Activated CD8-positive, alpha-beta T cell treated with anti-CD3 and anti-CD28 coated beads, Interleukin-2, amount 10 ng/mL, durations not matched to agents 7 days and 5 days (primary cell): ENCODE results near the gene SLC15A4. TPM values are rescaled to one million over a fixed set of nuclear protein-coding genes. Genes with fewer than 3 reads are reported as not detected.
"Not testable (repeated sequence)": the region's sequence is repeated elsewhere in the genome, so short reads cannot be mapped to it uniquely, and the experiment has no call there.

Experiments used
- ATAC-seq: fragments of 150-1000 bp; cut with Tn5 transposase; one replicate; pipeline ENCODE4 v1.10.0; 2021; ENCODE audit warnings: moderate library complexity
- CTCF ChIA-PET: fragments of 350-600 bp; sonication (Branson Sonifier 250); formaldehyde crosslinking; loops from one replicate; lab custom pipeline; 2021; ENCODE audit warnings: antibody characterized with exemption; lab: Charles Lee
- POLR2A ChIA-PET: fragments of 350-600 bp; sonication (Branson Sonifier 250); formaldehyde crosslinking; loops from one replicate; lab custom pipeline; 2021; ENCODE audit warnings: antibody characterized with exemption; lab: Charles Lee
- DNase-seq: peaks from one replicate; pipeline ENCODE4 v3.0.0-alpha.2; 2020
- H3K27ac Mint-ChIP-seq: one replicate; pipeline ENCODE4 v1.8.0; 2021; ENCODE audit warnings: mild to moderate bottlenecking, mixed read lengths
- H3K27me3 Mint-ChIP-seq: one replicate; pipeline ENCODE4 v1.8.0; 2021; ENCODE audit warnings: low read depth, mixed read lengths
- H3K36me3 Mint-ChIP-seq: one replicate; pipeline ENCODE4 v1.8.0; 2021; ENCODE audit warnings: low read depth, mixed read lengths
- H3K4me1 Mint-ChIP-seq: one replicate; pipeline ENCODE4 v1.8.0; 2021; ENCODE audit warnings: low read depth, mixed read lengths
- H3K4me3 Mint-ChIP-seq: one replicate; pipeline ENCODE4 v1.8.0; 2021; ENCODE audit warnings: mild to moderate bottlenecking, mixed read lengths
- H3K9me3 Mint-ChIP-seq: one replicate; pipeline ENCODE4 v1.8.0; 2022; ENCODE audit warnings: mixed read lengths; ENCODE audit not compliant: insufficient read depth
- total RNA-seq, 2 experiments: library from RNA; stranded (reverse); gene quantifications; one replicate each; pipeline ENCODE4 v1.2.3, GENCODE V29; 2021

The SLC15A4 gene
- total RNA-seq, 2 experiments from 2014 or later: 23.2 to 23.8 TPM

DNA sequence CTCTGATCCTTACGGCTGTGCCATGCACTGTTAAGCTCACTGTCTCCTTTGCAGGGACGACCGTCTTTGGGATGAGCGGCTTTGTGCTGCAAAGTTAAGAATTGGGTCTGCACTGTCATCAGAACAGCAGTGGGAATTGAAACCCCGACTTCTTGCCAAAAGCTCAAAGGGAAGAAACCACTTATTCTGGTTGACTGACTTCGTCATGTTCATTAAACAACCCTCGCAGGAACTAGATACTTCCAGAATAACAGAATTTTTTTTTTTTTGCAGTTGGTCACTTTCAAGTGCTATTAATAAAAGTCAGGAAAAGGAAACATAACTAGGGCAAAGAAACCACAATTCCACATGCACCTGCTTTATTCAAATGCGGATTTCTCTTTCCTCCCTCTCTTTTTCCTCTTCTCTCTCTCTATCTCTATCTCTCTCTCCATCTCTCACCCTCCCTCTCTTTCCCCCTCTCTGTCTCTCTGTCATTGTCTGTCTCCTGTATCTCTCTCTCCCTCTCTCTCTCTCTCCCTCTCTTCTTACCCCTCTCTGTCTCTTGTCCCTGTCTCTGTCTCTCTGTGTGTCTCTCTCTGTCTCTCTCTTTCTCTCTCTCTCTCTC, 17.2 kb upstream of the SLC15A4 start:
- DNase-seq: no peak
- no peak for ATAC-seq
- Mint-ChIP-seq H3K27me3 (peaks cover 15% of the 10 kb centered on the region), H3K4me1 (peaks cover 12% of the 10 kb centered on the region), H3K4me3 (no peak overlapping the region), H3K9me3 (no peaks in the 10 kb centered on the region), H3K36me3 (no peaks in the 10 kb centered on the region), H3K27ac (no peak overlapping the region)
- ChIA-PET POLR2A (no interaction called here), CTCF (no interaction called here)

- peaks cover 16% of the 10 kb centered on the region for H3K27me3 Mint-ChIP-seq
- CTCF ChIA-PET: not testable (repeated sequence)
Observed at GRCh38 chr12:128839885-128840284, 16.1 kb upstream of the SLC15A4 start.

DNA sequence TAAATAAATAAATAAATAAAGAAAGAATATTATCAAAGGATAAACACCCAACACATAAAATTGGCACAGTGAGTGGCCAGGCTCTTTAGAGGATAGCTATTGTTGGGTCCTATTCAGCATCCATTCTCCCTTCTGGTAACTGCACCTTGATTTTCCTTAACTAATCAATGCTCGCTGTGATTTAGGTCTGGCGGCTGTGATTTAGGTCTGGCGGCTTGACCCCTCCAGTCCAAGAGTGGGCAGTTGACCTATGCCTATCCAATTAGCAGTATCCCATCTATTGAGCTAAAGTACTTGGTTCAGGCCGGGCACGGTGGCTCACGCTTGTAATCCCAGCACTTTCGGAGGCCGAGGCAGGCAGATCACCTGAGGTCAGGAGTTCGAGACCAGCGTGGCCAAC, 9.7 kb upstream of the SLC15A4 start:
- no peak for DNase-seq
- CTCF ChIA-PET: no interaction called here
- peaks cover 14% of the 10 kb centered on the region for H3K4me1 Mint-ChIP-seq
- H3K9me3 Mint-ChIP-seq: no peaks in the 10 kb centered on the region
- POLR2A ChIA-PET: no interaction called here
- H3K4me3 Mint-ChIP-seq: no peak overlapping the region
- no peaks in the 10 kb centered on the region for H3K36me3 Mint-ChIP-seq
- H3K27me3 Mint-ChIP-seq: peaks cover 2% of the 10 kb centered on the region
- no peak for ATAC-seq
- H3K27ac Mint-ChIP-seq: no peak overlapping the region

More at GRCh38 chr12:128839885-128840284, 16.1 kb upstream of the SLC15A4 start:
- peaks cover 12% of the 10 kb centered on the region for H3K4me1 Mint-ChIP-seq
- H3K4me3 Mint-ChIP-seq, DNase-seq, H3K9me3 Mint-ChIP-seq, H3K27ac Mint-ChIP-seq, POLR2A ChIA-PET, ATAC-seq, H3K36me3 Mint-ChIP-seq: not testable (repeated sequence)

DNA sequence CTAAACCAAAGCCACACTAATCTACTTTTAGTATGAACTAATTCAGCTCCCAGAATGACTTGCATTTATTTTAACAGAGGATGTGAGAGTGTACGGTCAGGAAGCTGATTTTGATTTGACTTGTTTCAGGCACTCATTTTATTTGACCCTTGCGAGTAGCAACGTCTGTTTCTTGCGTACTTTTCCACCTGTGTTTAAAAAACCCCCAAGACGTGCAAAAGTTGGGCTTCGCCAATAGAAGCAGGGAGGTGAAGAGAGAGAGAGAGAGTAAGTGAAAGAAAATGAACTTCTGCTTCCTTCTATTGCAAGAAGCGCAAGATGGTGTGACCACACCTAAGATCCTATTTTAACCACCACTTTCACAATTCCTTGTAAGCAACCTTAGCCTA, 6.7 kb upstream of the SLC15A4 start:
- Mint-ChIP-seq H3K36me3 (no peaks in the 10 kb centered on the region), H3K4me1 (peaks cover 14% of the 10 kb centered on the region), H3K27ac (peak overlapping the region; percentile 69), H3K4me3 (peak overlapping the region; percentile 43), H3K9me3 (no peaks in the 10 kb centered on the region), H3K27me3 (peaks cover 2% of the 10 kb centered on the region)
- ChIA-PET CTCF (interaction anchor here (0.8 to 1.8 kb wide), 2 partner anchors 19 to 47 kb away, joined by 3 to 4 read pairs; no protein-coding TSS in a partner anchor), POLR2A (interaction anchor here (1.0 to 1.3 kb wide), 2 partner anchors 9 to 11 kb away, joined by 3 read pairs; no protein-coding TSS in a partner anchor)
- no peak for DNase-seq
- no peak for ATAC-seq

GRCh38 chr12:128829861-128830504, 6.2 kb upstream of the SLC15A4 start:
- DNase-seq (no peak), ATAC-seq (peak; percentile 15)
- H3K4me3 Mint-ChIP-seq: no peak overlapping the region
- CTCF ChIA-PET: interaction anchor here (0.8 to 1.8 kb wide), 2 partner anchors 19 to 46 kb away, joined by 3 to 4 read pairs; no protein-coding TSS in a partner anchor
- peaks cover 16% of the 10 kb centered on the region for H3K4me1 Mint-ChIP-seq
- no peaks in the 10 kb centered on the region for H3K36me3 Mint-ChIP-seq
- H3K27ac Mint-ChIP-seq: peak overlapping the region; percentile 6
- no peaks in the 10 kb centered on the region for H3K27me3 Mint-ChIP-seq
- POLR2A ChIA-PET: interaction anchor here (0.9 to 1.3 kb wide), 2 partner anchors 8 to 11 kb away, joined by 3 read pairs; no protein-coding TSS in a partner anchor
- no peaks in the 10 kb centered on the region for H3K9me3 Mint-ChIP-seq

DNA sequence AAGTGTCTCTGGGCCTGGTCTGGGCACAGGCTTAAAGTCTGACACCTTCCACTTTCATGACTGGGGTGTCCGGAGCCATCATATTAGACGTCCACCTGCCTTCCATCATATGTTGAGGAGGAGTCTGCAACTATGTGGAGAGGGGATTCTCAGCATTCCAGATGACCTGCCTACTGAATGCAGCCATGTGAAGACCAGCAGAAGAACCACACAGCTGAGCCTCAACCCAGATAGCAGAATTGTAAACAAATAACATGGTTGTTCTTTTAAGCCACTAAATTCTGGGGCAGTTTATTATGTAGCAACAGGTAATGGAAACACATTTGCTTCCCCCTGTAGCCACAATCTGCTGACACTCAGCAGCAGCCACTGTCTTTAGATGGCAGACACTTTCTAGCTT, 4.0 kb upstream of the SLC15A4 start:
- Mint-ChIP-seq H3K27me3 (no peaks in the 10 kb centered on the region), H3K4me1 (peaks cover 23% of the 10 kb centered on the region), H3K36me3 (no peaks in the 10 kb centered on the region), H3K27ac (no peak overlapping the region), H3K9me3 (no peaks in the 10 kb centered on the region), H3K4me3 (no peak overlapping the region)
- ChIA-PET CTCF (no interaction called here), POLR2A (no interaction called here)
- ATAC-seq (no peak), DNase-seq (no peak)

GRCh38 chr12:128825835-128826234, 2.1 kb upstream of the SLC15A4 start:
- Mint-ChIP-seq H3K36me3 (peaks cover 8% of the 10 kb centered on the region), H3K9me3 (no peaks in the 10 kb centered on the region), H3K27me3 (no peaks in the 10 kb centered on the region), H3K4me1 (peaks cover 37% of the 10 kb centered on the region), H3K27ac (no peak overlapping the region), H3K4me3 (no peak overlapping the region)
- POLR2A ChIA-PET: no interaction called here
- DNase-seq (no peak), ATAC-seq (no peak)
- CTCF ChIA-PET: interaction anchor here (0.7 kb wide), 1 partner anchor 44 kb away, joined by 3 read pairs; no protein-coding TSS in a partner anchor

DNA sequence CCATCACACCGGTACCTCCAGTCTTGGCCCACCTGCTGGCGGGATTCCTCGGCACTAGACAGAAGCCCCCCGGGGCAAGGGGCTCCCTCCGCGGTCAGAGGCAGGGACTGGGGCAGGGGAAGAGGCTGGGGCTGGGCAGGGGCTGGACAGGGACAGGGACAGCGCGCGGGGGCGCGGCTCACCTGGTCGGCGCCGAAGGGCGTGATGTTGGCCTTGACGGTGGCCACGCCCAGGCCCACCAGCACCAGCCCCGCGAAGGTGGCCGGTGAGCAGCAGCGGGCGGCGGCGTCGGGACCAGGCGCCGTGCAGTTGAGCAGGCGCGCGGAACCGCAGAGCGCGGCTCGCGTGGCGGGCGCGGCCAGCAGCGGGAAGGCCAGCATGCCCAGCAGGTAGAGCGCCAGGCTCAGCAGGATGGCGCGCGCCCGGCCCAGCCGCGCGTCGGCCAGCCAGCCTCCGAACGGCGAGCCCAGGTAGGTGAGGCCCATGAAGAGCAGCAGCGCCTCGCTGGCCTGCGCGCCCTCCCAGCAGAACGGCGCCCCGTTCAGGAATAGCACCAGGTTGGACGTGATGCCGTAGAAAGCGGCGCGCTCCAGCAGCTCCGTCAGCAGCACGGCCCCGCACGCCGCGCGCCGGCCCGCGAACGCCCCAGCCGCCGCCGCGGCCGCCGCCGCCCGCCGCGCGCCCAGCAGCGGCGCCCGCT, 392 bp downstream of the SLC15A4 start:
- Mint-ChIP-seq H3K4me3 (peak overlapping the region; percentile 86), H3K27me3 (no peaks in the 10 kb centered on the region), H3K4me1 (peaks cover 39% of the 10 kb centered on the region), H3K27ac (peak overlapping the region; percentile 83), H3K9me3 (no peaks in the 10 kb centered on the region), H3K36me3 (peaks cover 18% of the 10 kb centered on the region)
- DNase-seq (peak; percentile 23), ATAC-seq (peak; percentile 49)
- POLR2A ChIA-PET: interaction anchor here (1.0 to 1.5 kb wide), 4 partner anchors 14 to 93 kb away, joined by 4 to 7 read pairs (median 4); no protein-coding TSS in a partner anchor
- CTCF ChIA-PET: no interaction called here

- Mint-ChIP-seq H3K27me3 (no peaks in the 10 kb centered on the region), H3K4me1 (peaks cover 55% of the 10 kb centered on the region), H3K4me3 (no peak overlapping the region), H3K36me3 (peaks cover 22% of the 10 kb centered on the region), H3K27ac (peak overlapping the region; percentile 69), H3K9me3 (no peaks in the 10 kb centered on the region)
- ChIA-PET CTCF (interaction anchor here (0.9 to 1.1 kb wide), 2 partner anchors 14 to 38 kb away, joined by 3 read pairs; no protein-coding TSS in a partner anchor), POLR2A (no interaction called here)
- ATAC-seq (no peak), DNase-seq (peak; percentile 33)
Observed at GRCh38 chr12:128820723-128821432, 2.9 kb downstream of the SLC15A4 start.

DNA sequence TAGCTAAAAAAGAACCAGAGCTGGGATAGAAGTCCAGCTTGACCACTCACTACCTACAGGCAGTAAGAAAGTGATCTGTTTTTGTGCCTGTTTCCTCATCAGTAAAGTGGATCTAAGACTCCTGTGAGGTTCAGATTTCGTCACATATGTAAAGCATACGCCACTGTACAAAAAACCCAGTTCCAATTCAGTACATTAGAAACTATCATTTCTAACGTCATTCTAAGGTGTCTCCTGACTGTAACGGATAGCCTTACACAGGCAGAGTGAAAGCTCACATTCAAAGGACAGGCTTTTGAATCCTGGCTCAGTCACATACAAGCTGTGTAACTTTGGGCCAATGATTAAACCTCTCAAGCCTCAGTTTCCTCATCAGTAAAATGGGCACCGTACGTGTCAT, 3.5 kb downstream of the SLC15A4 start:
- peaks cover 57% of the 10 kb centered on the region for H3K4me1 Mint-ChIP-seq

More for the DNA sequence above, 3.5 kb downstream of the SLC15A4 start:
- no peak overlapping the region for H3K27ac Mint-ChIP-seq
- no peaks in the 10 kb centered on the region for H3K9me3 Mint-ChIP-seq
- POLR2A ChIA-PET: no interaction called here
- DNase-seq (no peak), ATAC-seq (no peak)
- H3K4me3 Mint-ChIP-seq: no peak overlapping the region
- CTCF ChIA-PET: interaction anchor here (0.9 kb wide), 1 partner anchor 37 kb away, joined by 3 read pairs; no protein-coding TSS in a partner anchor
- H3K36me3 Mint-ChIP-seq: peaks cover 24% of the 10 kb centered on the region
- no peaks in the 10 kb centered on the region for H3K27me3 Mint-ChIP-seq
